Kidney (tissue), 14 donors: Measurements from ENCODE around the gene APP. TPM values are rescaled to one million over a fixed set of nuclear protein-coding genes. Genes with fewer than 3 reads are reported as not detected.

Experiments used
- DNase-seq, 5 donors: peaks; one replicate each; pipeline ENCODE4 v3.0.0-alpha.2; 2013 to 2020
- FAIRE-seq: peaks from 2 replicates; lab custom pipeline; 2012; peaks lifted over from hg19 to GRCh38; lab: Jason Lieb, UNC
- H3K27ac ChIP-seq, 2 donors: one replicate each; pipeline ENCODE4 v1.7.0; 2013; ENCODE audit warnings: low read depth in 2 of 2, low read length in 2 of 2, inconsistent platforms in 1 of 2
- H3K27me3 ChIP-seq: one replicate; pipeline ENCODE4 v1.7.1; 2013; ENCODE audit warnings: low read length, inconsistent platforms; ENCODE audit not compliant: control insufficient read depth, insufficient read depth
- H3K36me3 ChIP-seq, 3 donors: one replicate each; pipeline versions ENCODE4 v1.7.0 to v1.7.1; 2013; ENCODE audit warnings: low read length in 3 of 3, control low read depth in 1 of 3, inconsistent platforms in 1 of 3; ENCODE audit not compliant: insufficient read depth in 3 of 3, control insufficient read depth in 2 of 3
- H3K4me1 ChIP-seq, 3 donors: one replicate each; pipeline versions ENCODE4 v1.7.0 to v1.7.1; 2013; ENCODE audit warnings: low read length in 3 of 3, inconsistent platforms in 1 of 3, low read depth in 1 of 3; ENCODE audit not compliant: control insufficient read depth in 2 of 3, insufficient read depth in 2 of 3
- H3K4me3 ChIP-seq, 3 donors: one replicate each; pipeline versions ENCODE4 v1.7.0 to v1.8.1; 2013; ENCODE audit warnings: low read length in 3 of 3, control low read depth in 1 of 3, inconsistent platforms in 1 of 3
- H3K9ac ChIP-seq, 3 donors: one replicate each; pipeline versions ENCODE4 v1.7.0 to v1.7.1; 2013; ENCODE audit warnings: low read length in 3 of 3, control low read depth in 1 of 3, inconsistent platforms in 1 of 3
- H3K9me3 ChIP-seq, 3 donors: one replicate each; pipeline versions ENCODE4 v1.7.0 to v1.7.1; 2013; ENCODE audit warnings: low read length in 3 of 3, control low read depth in 1 of 3, inconsistent platforms in 1 of 3; ENCODE audit not compliant: control insufficient read depth in 2 of 3, insufficient read depth in 1 of 3
- intact Hi-C: fragments of 100-400 bp; cut with DNase I; formaldehyde crosslinking; loops from one replicate; pipeline ENCODE4 v1.11.1; 2022
- polyA plus RNA-seq: library from polyadenylated mRNA; stranded (reverse); fragments of 350-450 nt; fragmentation: Illumina TruSeq; extraction: RNeasy Lipid Tissue Mini Kit (QIAGEN cat#74804); gene quantifications from one replicate; pipeline ENCODE4 v1.2.3, GENCODE V29; 2014; ENCODE audit warnings: low read depth, low replicate concordance; ENCODE audit not compliant: insufficient read depth
- total RNA-seq: library from RNA; stranded (reverse); fragmentation: NEBNext Ultra II Directional; extraction: Animal tissue kit (Norgen Biotek cat#: 25700); gene quantifications from one replicate; pipeline ENCODE4 v1.2.1, GENCODE V29; 2021
- TF ChIP-seq, protein P1 (sequence below): IDR thresholded peaks from 3 replicates; pipeline ENCODE4 v1.5.1; 2012; ENCODE audit warnings: mild to moderate bottlenecking, moderate library complexity, borderline replicate concordance; ENCODE audit not compliant: insufficient read depth; ENCODE audit errors: extremely low read depth
- donor health status: control.
- donor health status: control.
- donor health status: control.
- donor health status: control.
- donor health status: control.
- donor health status: DM: yes; HTN: yes; CAD: no.
- donor health status: Normal renal cell carcinoma (clear cell type).

APP gene
- total and polyA plus RNA-seq, 2 donors from 2014 or later, result 472 to 1,303 TPM

GRCh38 chr21:26091480-26092018 is 79.0 kb downstream of the APP start:
- intact Hi-C loops, result no loop called here
- FAIRE-seq (no peak), DNase-seq (no peak)
- H3K4me1 ChIP-seq, result no peaks in the 10 kb centered on the region
- TF ChIP-seq, protein P1, sequence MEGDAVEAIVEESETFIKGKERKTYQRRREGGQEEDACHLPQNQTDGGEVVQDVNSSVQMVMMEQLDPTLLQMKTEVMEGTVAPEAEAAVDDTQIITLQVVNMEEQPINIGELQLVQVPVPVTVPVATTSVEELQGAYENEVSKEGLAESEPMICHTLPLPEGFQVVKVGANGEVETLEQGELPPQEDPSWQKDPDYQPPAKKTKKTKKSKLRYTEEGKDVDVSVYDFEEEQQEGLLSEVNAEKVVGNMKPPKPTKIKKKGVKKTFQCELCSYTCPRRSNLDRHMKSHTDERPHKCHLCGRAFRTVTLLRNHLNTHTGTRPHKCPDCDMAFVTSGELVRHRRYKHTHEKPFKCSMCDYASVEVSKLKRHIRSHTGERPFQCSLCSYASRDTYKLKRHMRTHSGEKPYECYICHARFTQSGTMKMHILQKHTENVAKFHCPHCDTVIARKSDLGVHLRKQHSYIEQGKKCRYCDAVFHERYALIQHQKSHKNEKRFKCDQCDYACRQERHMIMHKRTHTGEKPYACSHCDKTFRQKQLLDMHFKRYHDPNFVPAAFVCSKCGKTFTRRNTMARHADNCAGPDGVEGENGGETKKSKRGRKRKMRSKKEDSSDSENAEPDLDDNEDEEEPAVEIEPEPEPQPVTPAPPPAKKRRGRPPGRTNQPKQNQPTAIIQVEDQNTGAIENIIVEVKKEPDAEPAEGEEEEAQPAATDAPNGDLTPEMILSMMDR, result no peak
- no peak overlapping the region for H3K4me3 ChIP-seq
- no peaks in the 10 kb centered on the region for H3K27me3 ChIP-seq
- H3K9me3 ChIP-seq, result no peaks in the 10 kb centered on the region
- H3K9ac ChIP-seq, result no peak overlapping the region
- H3K27ac ChIP-seq, result no peak overlapping the region
- H3K36me3 ChIP-seq, result peaks cover 0 to 5% (median 0%) of the 10 kb centered on the region in 3 donors

GRCh38 chr21:26089730-26090129 is 80.8 kb downstream of the APP start:
- DNase-seq (no peak), FAIRE-seq (no peak)
- H3K4me1 ChIP-seq, result no peaks in the 10 kb centered on the region
- H3K9me3 ChIP-seq, result no peaks in the 10 kb centered on the region
- TF ChIP-seq, protein P1, result no peak
- peaks cover 0 to 5% (median 0%) of the 10 kb centered on the region in 3 donors for H3K36me3 ChIP-seq
- H3K27me3 ChIP-seq, result no peaks in the 10 kb centered on the region
- H3K4me3 ChIP-seq, result no peak overlapping the region
- no peak overlapping the region for H3K9ac ChIP-seq
- intact Hi-C loops, result no loop called here
- H3K27ac ChIP-seq, result no peak overlapping the region

GRCh38 chr21:26087223-26087918 is 83.2 kb downstream of the APP start:
- Histone ChIP-seq H3K4me3 (no peak overlapping the region), H3K27ac (no peak overlapping the region), H3K4me1 (no peaks in the 10 kb centered on the region), H3K9me3 (no peaks in the 10 kb centered on the region), H3K36me3 (peaks cover 0 to 5% (median 0%) of the 10 kb centered on the region in 3 donors), H3K27me3 (no peaks in the 10 kb centered on the region), H3K9ac (no peak overlapping the region)
- TF ChIP-seq, protein P1, result no peak
- FAIRE-seq (no peak), DNase-seq (peak in 2 of 5 donors; percentile 48 to 56)
- intact Hi-C loops, result no loop called here
